ENCODE measurements around the gene DSCAML1.
"Not testable (repeated sequence)": the region's sequence is repeated elsewhere in the genome, so short reads cannot be mapped to it uniquely, and the experiment has no call there.

The DSCAML1 gene

GRCh38 chr11:117765068-117765467 lies 31.9 kb downstream of the DSCAML1 start:
- no peak for DNase-seq (ENCODE audit: extremely low read depth in 1 of 2, low read depth in 1 of 2)

GRCh38 chr11:117763465-117763864 lies 33.6 kb downstream of the DSCAML1 start:
- DNase-seq (ENCODE audit: extremely low read depth in 1 of 2, low read depth in 1 of 2): not testable (repeated sequence)

- no peak for DNase-seq (ENCODE audit: extremely low read depth in 1 of 2, low read depth in 1 of 2)
These were observed 35.0 kb downstream of the DSCAML1 start for GRCh38 chr11:117761993-117762392.

- no peak for DNase-seq (ENCODE audit: extremely low read depth in 1 of 2, low read depth in 1 of 2)
These were observed 37.7 kb downstream of the DSCAML1 start for GRCh38 chr11:117759305-117759704.

- DNase-seq (ENCODE audit: extremely low read depth in 1 of 2, low read depth in 1 of 2): no peak
These were observed 43.0 kb downstream of the DSCAML1 start for GRCh38 chr11:117754030-117754429.

- DNase-seq (ENCODE audit: extremely low read depth in 1 of 2, low read depth in 1 of 2): no peak
These were observed 44.2 kb downstream of the DSCAML1 start for GRCh38 chr11:117752721-117753237.

- DNase-seq (ENCODE audit: extremely low read depth in 1 of 2, low read depth in 1 of 2): no peak
These were observed 44.9 kb downstream of the DSCAML1 start for GRCh38 chr11:117752071-117752470.

GRCh38 chr11:117750916-117751662 lies 45.9 kb downstream of the DSCAML1 start:
- DNase-seq (ENCODE audit: extremely low read depth in 1 of 2, low read depth in 1 of 2): no peak

GRCh38 chr11:117750357-117750756 lies 46.7 kb downstream of the DSCAML1 start:
- no peak for DNase-seq (ENCODE audit: extremely low read depth in 1 of 2, low read depth in 1 of 2)

- DNase-seq (ENCODE audit: extremely low read depth in 1 of 2, low read depth in 1 of 2): no peak
These were observed 47.5 kb downstream of the DSCAML1 start for GRCh38 chr11:117749541-117749910.

GRCh38 chr11:117748771-117749540 lies 48.1 kb downstream of the DSCAML1 start:
- no peak for DNase-seq (ENCODE audit: extremely low read depth in 1 of 2, low read depth in 1 of 2)

GRCh38 chr11:117747892-117748291 lies 49.1 kb downstream of the DSCAML1 start:
- DNase-seq (ENCODE audit: extremely low read depth in 1 of 2, low read depth in 1 of 2): no peak

GRCh38 chr11:117745346-117745745 lies 51.7 kb downstream of the DSCAML1 start:
- DNase-seq (ENCODE audit: extremely low read depth in 1 of 2, low read depth in 1 of 2): no peak

- DNase-seq (ENCODE audit: extremely low read depth in 1 of 2, low read depth in 1 of 2): no peak
These were observed 52.4 kb downstream of the DSCAML1 start for GRCh38 chr11:117744471-117745150.

- DNase-seq (ENCODE audit: extremely low read depth in 1 of 2, low read depth in 1 of 2): no peak
These were observed 53.7 kb downstream of the DSCAML1 start for GRCh38 chr11:117743121-117743815.

GRCh38 chr11:117738246-117738957 lies 58.6 kb downstream of the DSCAML1 start:
- DNase-seq (ENCODE audit: extremely low read depth in 1 of 2, low read depth in 1 of 2): no peak

- DNase-seq (ENCODE audit: extremely low read depth in 1 of 2, low read depth in 1 of 2): no peak
These were observed 61.6 kb downstream of the DSCAML1 start for GRCh38 chr11:117735350-117735977.

- DNase-seq (ENCODE audit: extremely low read depth in 1 of 2, low read depth in 1 of 2): no peak
These were observed 62.4 kb downstream of the DSCAML1 start for GRCh38 chr11:117734601-117735024.

- no peak for DNase-seq (ENCODE audit: extremely low read depth in 1 of 2, low read depth in 1 of 2)
These were observed 63.7 kb downstream of the DSCAML1 start for GRCh38 chr11:117733316-117733715.
